Activated T-cell treated with anti-CD3 and anti-CD28 coated beads for 48 hours (primary cell): Measurements from ENCODE around the gene ANKK1.

Source experiments
- DNase-seq: peaks from one replicate; pipeline ENCODE4 v3.0.0-alpha.2; 2020; ENCODE audit warnings: low read depth

ANKK1 gene

DNA sequence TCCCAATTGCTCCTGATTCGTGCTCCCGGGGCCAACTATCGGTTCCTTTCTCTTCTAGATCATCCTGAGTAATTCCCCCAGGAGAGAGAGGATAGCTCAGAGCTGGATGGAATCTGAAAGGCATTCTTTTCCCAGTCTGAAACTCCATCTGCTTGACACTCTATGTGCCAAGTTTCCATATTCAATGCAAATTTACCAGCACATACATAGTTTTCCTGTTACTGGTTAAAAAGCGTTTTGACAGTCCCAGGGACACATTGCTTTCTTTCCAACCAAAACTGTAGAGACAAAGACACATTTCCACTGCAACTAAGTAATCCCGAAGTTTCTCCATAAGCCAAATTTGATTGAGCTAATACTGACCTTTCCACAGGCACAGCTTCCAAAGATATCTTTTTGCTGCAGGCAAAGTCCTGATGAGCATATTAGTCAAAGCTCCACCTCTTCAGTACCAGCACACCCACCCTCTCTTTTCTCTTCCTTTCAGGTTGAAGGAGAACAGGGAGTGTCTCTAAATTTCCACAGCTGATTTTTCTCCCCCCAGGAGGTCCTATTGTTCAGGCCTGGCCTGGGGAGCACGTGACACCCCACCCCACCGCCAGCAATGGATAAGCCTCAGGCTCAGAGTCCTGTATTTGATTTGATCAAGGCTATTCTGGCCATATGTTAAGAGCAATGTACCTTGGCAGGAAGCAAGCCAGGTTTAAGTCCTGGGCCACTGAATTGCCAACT lies 9.7 kb upstream of the ANKK1 start:
- DNase-seq = no peak

DNA sequence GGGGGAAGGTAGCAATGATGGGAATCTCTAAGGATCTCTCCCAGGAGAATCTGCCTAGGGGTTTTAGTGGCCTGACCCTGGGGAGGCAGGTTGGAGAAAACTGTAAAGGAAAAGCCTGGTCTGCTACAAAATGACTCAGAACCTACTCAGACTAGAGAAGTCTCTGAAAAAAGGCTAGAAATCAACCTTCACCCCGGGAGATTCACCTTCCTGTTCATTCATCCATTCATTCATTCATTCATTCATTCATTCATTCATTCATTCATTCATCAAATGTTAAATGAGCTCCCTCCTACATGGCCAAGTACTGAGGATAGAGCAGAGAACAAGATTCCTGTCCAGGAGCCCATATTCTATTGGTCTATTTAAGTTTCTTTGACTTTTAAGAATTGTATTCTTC lies 8.9 kb upstream of the ANKK1 start:
- DNase-seq = no peak

DNA sequence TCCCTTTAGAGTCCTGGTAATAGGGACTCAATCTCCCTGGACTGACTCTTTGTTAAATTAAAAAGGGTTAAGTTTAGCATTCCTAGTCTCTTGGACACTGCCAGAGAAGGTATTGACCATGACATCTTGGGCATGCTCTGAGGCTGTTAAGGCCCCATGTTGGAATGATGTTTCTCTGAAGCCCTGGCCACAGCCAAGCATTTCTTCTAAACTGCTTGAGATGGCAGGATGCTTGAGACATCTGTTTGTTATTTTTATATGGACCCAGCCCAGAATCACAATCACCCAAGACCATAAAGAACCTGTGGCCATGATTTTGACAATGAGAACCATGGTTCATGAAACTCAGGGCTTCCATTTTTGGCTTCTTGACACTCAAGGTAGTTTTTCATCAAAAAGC lies 5.5 kb upstream of the ANKK1 start:
- no peak for DNase-seq

DNA sequence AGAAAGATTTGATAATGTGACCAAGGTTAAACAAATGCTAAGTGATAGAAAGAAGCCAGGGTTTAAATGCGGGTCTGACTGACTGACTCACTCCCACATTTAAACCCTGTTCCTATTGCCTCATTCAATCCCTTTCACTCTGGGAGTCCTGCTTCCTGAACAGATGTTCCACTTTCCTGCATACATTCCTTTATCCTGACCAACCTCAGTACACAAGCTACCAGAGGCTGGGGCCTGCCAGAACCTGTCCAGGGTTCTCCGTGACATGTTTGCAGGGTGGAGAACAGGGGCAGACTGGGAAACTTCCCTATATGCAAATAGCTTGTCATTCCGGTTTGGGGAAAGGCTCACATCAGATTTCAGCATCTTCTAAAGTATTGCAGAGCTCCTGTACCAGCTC lies 3.0 kb upstream of the ANKK1 start:
- no peak for DNase-seq

DNA sequence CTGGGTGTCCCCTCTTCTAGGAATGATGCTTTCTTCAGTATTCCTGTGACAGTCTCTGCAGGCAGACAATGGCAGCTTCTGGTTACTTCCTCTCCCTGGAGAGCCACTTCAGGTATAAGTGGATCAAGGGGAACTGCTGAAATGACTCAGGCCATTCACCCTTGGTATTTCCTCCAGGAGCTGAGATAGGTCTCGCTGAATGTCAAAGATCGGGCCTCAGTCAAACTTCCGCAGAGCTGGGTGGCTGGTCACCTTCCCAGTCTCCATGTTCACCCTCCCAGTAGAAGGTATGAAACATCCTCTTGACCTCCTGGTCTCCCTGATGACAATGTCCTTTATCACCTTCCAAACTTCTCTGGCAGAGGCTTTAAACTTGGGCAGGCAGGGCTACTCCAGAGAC lies 1.8 kb upstream of the ANKK1 start:
- DNase-seq = no peak

DNA sequence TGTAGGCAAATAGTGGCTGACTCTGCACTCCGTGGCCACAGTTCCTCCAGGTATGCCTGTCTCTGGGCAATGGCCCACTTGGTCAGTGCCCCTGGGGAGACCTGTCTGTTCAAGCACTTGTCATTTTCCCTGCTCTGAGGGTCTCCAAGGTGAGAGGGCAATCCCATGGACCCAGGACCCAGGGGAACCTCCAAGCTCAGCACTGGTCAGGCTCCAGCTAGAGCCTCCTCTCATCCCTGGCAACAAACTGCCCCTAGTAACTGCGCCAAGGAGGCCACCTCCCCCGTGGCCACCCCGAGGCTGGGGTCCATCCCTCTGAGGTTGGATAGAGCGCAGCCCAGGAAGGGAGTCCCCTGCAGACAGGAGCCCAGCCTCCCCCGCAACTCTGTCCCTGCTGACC lies 713 bp upstream of the ANKK1 start:
- DNase-seq = no peak

DNA sequence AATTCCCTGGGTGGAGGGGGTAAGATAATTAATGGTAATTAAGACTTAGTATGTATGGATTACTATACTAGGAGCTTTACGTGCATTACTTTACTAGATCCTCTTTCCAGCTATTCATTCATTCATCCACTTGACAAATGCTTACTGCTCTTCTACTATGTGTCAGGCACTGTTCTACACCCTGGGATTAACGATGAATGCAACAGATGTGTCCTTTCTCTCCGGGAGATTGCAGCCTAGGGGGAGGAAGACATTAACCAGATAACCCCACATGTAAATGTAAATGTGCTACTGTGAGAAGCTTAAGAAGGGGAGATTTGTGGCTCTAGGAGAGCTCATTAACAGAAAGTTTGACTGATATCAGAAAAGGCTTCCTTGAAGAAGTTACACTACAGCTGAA lies 1.7 kb downstream of the ANKK1 start:
- DNase-seq = no peak

DNA sequence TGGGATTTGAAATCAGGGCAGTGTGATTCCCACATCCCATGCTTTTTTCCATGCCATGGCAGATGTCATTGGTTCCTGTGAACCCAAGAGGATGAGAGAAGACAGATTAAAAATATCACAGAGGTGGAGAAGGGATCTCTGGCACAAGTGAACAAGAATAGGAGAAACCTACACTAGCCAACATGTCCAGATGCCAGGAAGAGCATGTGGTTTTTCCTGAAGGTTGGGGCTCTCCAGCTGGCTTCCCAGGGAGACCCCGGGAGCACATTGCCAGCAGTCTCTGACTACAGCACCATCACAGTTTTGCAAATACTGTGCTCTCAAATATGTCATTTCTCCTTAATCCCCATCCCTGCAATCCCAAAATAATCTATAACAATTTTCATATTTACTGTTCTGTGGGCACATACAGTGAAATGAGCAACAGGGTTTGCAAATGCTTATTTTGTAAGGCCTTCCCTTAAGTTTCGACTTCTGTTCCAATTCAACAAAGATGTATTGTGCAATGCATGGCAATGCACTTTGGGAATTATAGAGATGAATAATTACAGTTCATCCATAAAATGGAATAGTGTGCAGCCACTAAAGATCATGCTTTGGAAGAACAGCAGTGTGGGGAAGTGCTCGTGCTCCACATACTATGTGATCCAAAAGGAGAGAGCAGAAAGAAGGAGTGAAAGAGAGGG lies 4.8 kb downstream of the ANKK1 start:
- DNase-seq = no peak

DNA sequence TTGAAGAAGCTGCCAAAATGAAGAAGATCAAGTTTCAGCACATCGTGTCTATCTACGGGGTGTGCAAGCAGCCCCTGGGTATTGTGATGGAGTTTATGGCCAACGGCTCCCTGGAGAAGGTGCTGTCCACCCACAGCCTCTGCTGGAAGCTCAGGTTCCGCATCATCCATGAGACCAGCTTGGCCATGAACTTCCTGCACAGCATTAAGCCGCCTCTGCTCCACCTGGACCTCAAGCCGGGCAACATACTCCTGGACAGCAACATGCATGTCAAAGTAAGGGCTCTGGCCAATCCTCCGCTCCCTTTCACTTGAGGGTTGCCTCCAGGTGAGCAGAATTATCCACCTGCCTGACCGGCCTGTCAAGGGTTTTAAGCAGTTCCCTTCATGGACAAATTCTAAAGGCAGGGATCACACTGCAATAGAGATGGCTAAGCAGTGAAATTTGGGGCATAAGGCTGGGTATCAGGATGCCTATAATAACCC lies 6.0 kb downstream of the ANKK1 start:
- no peak for DNase-seq

DNA sequence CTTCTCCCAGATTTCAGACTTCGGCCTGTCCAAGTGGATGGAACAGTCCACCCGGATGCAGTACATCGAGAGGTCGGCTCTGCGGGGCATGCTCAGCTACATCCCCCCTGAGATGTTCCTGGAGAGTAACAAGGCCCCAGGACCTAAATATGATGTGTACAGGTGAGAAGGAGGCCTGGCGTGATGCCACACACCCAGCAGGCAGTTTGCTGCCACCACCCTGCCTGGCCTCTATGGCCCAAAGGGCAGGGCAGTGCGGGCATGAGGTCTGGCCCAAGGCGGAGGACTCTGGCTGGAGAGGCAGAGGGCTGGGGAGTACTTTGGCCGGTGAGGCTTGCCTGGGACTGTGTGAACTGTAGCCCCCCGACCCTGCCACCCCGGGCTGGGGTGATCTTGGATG lies 7.3 kb downstream of the ANKK1 start:
- DNase-seq = no peak

DNA sequence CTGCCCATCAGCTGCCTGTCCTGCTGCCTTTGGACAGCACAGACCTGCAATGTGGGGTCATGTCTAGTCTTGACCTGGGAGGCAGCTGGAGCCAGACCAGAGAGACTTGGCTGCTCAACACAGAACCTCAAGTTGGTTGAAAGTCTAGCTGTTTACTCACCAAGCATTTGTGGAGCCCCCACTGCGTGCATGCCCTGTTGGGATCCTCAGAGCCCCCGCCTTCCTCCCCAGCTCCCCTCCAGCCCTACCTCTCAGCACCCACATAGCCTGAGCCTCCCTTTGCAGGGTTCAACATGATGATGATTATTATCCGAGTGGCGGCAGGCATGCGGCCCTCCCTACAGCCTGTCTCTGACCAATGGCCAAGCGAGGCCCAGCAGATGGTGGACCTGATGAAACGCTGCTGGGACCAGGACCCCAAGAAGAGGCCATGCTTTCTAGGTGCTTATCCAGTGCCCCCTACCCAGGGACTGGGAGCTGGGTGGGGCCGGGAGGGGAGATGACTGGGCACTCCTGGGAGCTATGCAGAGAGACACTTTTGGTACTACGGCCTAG lies 8.3 kb downstream of the ANKK1 start:
- DNase-seq = no peak

DNA sequence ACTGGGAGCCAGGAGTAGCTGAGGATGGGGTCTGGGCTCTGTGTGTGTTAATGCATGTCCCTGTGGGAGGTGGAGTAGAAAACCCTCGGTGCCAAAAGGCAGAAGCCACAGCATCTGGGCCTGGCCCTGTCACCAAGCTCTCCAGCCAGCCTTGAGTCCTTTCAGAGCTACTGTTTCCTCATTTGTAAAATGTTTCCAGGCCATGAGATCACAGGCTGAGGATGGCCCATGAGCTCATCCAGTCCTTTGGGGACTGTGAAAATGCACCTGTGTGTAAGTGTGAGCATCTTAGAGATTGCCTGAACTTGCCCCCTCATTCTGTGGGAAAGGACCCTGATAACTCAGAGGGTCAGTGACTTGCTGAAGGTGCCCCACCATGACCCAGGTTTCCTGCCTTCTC lies 9.1 kb downstream of the ANKK1 start:
- DNase-seq = no peak

DNA sequence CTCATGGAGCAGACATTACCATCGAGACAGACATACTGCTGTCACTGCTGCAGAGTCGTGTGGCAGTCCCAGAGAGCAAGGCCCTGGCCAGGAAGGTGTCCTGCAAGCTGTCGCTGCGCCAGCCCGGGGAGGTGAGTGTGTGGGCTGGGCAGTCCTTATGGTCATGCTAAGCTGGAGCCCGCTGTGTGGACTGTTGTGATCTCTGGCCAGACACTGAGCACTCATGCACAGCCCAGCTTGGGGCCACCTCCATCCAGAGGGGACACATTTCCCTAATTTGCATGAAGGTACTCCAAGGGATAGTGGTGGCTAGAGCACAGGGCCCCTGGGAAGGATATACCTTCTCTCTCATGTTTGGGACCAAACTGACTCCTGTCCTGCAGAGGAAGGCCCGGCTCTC lies 9.6 kb downstream of the ANKK1 start:
- no peak for DNase-seq

DNA sequence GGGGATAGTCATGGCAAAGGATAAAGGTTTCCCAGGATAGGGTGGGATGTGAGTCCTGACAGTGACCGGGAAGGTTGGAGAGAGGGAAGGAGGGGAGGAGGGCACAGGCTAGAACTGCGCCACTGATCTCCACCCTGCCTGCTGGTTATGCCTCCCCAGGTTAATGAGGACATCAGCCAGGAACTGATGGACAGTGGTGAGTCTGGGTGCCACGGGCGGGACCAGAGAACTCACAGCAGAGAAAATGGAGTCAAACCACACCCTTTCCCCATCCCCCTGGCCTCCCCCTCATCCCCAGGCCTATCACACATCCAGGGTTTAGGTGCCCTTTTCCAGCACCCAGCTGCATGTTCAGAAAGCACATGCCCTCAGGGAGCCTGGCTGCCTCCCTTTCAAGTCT lies 10.2 kb downstream of the ANKK1 start:
- no peak for DNase-seq

DNA sequence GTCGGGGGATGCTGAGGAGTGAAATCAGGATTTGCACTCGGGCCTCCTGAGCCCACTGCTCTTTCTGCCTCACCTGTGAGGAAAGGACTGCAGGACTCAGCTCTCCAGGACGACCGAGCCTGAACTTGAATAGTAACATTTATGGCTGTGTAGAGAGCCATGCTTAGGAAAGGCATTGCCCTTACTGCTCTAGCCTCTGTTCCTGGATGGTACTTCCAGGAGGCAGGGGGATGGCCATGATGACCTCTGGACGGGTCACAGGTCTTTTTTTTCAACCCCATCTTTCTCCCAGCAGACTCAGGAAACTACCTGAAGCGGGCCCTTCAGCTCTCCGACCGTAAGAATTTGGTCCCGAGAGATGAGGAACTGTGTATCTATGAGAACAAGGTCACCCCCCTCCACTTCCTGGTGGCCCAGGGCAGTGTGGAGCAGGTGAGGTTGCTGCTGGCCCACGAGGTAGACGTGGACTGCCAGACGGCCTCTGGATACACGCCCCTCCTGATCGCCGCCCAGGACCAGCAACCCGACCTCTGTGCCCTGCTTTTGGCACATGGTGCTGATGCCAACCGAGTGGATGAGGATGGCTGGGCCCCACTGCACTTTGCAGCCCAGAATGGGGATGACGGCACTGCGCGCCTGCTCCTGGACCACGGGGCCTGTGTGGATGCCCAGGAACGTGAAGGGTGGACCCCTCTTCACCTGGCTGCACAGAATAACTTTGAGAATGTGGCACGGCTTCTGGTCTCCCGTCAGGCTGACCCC lies 11.3 kb downstream of the ANKK1 start:
- no peak for DNase-seq

DNA sequence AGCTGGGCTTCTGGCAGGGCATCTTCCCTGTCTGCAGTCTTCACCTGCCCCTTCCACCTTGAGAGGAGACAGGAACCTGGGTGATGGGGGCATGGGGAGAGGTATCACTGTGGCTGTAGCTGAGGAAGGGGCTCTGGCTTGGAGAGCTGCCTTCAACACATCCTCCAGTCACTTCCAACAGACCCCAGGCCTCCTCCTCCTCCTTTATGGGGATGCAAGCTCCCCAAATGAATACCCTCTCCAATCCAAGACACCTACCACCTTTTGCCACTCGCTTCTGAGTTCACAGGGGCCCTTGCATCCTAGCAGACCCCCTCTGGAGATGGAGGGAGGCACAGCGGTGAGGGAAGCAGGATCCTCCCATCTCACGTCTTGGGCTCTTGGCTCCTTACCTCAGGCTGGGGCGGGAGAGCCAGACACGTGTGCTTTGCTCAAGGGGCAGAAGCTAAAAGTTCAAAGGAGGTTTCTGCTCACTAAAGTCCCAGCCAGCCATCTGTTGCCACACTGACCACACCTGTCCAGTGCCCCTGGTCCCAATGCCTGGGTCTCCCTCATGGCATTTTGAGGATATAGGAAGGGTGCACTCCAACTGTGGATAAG lies 13.2 kb downstream of the ANKK1 start:
- no peak for DNase-seq

DNA sequence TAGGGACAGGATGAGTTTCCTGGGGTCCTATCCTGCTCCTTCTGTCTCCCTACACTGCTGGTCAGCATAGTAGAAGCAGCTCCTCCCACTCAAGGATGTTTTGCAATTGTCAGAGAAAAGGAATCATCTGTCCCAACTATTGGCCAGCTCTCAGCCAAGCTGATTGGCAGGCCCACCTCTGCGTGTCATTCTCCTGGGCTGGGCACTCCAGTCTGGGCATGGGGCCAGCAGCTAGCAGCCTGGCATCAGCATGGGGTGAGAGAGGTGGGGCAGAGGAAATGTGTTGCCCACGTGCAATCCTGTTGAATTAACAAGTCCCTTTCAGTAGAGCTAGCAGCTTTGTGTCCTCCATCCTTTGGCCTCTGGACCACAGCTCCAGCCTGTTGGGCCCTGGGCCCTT lies 14.1 kb downstream of the ANKK1 start:
- no peak for DNase-seq

DNA sequence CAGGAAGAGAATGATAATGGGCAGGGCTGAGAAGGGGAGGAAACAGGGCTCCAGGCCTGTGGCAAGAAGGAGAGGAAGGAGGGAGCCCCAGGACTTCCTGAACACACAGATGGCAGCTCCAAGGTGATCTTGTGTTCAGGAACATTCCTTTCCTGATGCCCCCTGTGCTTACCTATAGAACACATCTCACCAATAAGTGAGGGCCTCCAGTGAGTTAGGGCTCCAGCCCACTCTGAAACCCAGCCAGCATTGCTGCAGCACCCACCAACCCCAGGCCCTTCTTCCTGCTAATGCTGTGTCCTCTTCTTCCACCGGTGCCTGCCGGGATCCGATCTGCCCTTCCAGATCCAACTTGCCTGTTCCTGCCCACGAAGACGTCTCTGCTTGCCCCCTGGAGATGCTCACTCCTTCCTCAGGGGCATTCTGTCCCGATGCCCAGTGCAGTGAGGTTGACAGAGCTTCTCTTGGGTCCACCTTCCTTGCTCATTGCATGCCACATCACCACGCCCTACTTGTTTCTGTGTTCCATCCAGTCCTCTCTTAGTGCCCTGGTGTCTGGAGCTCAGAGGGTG lies 17.4 kb downstream of the ANKK1 start:
- DNase-seq = no peak

DNA sequence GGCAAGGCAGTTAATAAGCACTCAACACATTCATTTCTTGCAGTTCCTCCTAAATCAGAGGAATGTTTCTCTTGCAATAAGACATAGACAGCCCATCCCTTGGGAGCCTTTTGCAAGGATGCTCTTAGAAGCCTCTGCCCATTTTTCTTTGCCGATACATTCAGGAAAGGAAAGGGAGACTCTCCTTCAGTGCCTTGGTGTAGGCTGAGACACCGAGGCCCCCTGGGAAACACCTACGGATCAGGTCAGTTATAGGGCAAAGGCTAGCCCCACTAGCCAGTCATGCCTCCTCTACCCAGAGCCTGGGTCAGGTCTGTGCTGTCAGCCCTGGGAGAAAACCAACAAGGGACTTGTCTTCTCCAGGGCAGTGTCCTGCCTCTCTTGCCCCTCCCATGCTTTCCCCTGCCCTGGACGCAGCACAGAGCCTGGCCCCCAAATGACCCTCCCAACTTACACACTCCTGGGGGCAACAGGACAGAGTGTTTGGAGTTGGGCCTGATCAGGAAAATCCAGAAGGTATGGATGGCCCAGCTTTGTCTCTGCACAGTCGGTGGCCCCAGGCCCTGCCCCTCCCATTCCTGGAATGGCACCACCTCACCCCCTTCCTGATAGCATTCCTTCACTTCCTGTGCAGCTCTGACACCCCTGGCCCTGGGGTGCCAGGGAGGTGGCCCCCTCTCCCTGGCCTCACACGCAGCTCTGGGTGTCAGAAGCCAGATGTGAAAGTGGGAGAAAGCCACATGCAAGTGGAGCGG lies 18.3 kb downstream of the ANKK1 start:
- no peak for DNase-seq

DNA sequence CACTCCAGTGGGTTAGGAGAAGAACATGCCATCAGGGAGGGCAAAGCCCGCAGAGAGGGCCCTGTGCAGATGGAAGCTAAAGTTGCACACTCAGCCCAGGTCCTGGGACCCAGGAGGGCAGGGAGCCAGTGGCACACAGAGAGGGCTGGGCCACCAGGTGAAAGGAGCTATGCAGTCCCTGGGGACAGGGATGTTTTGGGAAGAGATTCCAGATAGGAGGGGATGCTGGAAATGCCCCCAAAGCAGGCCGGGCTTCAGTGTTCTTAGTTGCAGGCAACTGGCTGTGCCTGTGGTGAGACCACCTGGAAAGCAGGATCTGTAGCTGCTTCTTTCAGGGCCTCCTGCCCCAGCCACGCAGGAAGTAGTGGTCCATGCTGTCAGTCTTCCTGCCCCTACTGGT lies 19.6 kb downstream of the ANKK1 start:
- no peak for DNase-seq

DNA sequence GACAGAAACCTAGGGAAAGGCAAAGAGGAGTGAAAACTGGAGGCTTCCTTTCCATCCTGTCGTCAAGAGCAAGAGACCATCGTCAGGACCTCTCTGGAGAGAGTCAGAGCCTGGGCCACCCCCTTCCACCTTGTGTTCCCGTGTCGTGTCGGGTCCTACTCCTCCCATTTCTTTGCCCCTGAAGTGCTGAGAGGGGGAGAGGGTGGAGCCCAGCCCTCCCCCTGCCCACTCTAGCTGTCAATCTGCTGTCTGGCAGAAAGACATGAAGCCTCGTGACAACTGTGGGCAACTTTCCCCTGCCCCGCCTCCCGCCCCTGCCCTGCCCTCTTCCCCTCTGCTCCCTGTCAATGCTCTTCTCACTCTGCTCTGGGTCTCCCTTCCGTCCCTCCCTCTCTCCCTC lies 20.6 kb downstream of the ANKK1 start:
- no peak for DNase-seq
